BLaER1 (cell line): Measurements from ENCODE around the gene SLC7A11.
A peak's percentile ranks its signal among the peaks of the same experiment; 100 is the strongest.

Source experiments
- H3K27ac ChIP-seq: shearing (Covaris generic); formaldehyde crosslinking; 2 replicates; pipeline ENCODE4 v1.8.1; 2022
- H3K27me3 ChIP-seq: shearing (Covaris generic); formaldehyde crosslinking; 2 replicates; pipeline ENCODE4 v1.8.1; 2022
- H3K36me3 ChIP-seq: shearing (Covaris generic); formaldehyde crosslinking; 2 replicates; pipeline ENCODE4 v1.8.1; 2022
- H3K4me1 ChIP-seq: shearing (Covaris generic); formaldehyde crosslinking; 2 replicates; pipeline ENCODE4 v1.8.1; 2022
- H3K4me2 ChIP-seq: shearing (Covaris generic); formaldehyde crosslinking; 2 replicates; pipeline ENCODE4 v1.8.1; 2022
- H3K4me3 ChIP-seq: shearing (Covaris generic); formaldehyde crosslinking; 2 replicates; pipeline ENCODE4 v1.8.1; 2022
- H3K9ac ChIP-seq: shearing (Covaris generic); formaldehyde crosslinking; 2 replicates; pipeline ENCODE4 v1.8.1; 2022
- H3K9me3 ChIP-seq: shearing (Covaris generic); formaldehyde crosslinking; 2 replicates; pipeline ENCODE4 v1.8.1; 2022
- H4K20me1 ChIP-seq: shearing (Covaris generic); formaldehyde crosslinking; 2 replicates; pipeline ENCODE4 v1.8.1; 2022
- Cebpa-rat ChIP-seq: shearing (Covaris generic); IDR thresholded peaks from 2 replicates; pipeline ENCODE4 v1.8.1; 2022

Gene SLC7A11

GRCh38 chr4:138242076-138242833 lies at the start of gene SLC7A11:
Gene SLC7A11, minus strand, starts transcription at chr4:138242349. Its CDS starts 280 bp downstream, at chr4:138242069.
- no peaks in the 10 kb centered on the region for H3K27me3 ChIP-seq
- peak within 1 kb of the TSS; percentile 82 for H3K4me2 ChIP-seq
- TF ChIP-seq Cebpa-rat: peak; percentile 62; the same call in 1 of the 2 replicates
- peaks cover 21% of the 10 kb centered on the region for H3K4me1 ChIP-seq
- no peaks in the 10 kb centered on the region for H4K20me1 ChIP-seq
- peak within 1 kb of the TSS; percentile 59 for H3K4me3 ChIP-seq
- H3K27ac ChIP-seq: peak within 1 kb of the TSS; percentile 72
- peak within 1 kb of the TSS; percentile 75 for H3K9ac ChIP-seq
- H3K36me3 ChIP-seq: no peaks in the 10 kb centered on the region
- H3K9me3 ChIP-seq: no peaks in the 10 kb centered on the region

DNA sequence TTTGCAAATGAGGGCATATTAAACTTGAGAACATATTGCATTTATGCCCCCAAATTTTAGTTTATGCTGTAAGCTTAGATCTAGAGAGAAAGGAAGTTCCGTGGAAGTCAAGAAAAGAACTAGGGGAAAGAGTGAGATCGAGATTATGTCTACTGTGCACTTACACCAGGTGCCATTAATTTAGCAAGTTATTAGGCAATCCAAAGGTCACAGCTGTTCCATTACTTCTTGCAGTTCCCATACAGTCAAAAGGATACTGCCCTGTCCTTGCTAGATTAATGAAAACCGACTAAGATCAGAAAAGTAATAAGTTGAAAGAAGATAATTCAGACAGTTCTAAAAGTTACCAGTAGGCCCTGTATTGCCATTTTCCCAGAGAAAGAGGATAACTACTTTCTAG lies 49.3 kb upstream of the SLC7A11 start:
- no peaks in the 10 kb centered on the region for H3K9me3 ChIP-seq
- H3K27ac ChIP-seq: no peak overlapping the region
- TF ChIP-seq Cebpa-rat: no peak
- H3K9ac ChIP-seq: no peak overlapping the region
- no peaks in the 10 kb centered on the region for H3K4me1 ChIP-seq
- no peak overlapping the region for H3K4me3 ChIP-seq
- no peaks in the 10 kb centered on the region for H3K27me3 ChIP-seq
- H4K20me1 ChIP-seq: no peaks in the 10 kb centered on the region
- H3K4me2 ChIP-seq: no peak overlapping the region
- no peaks in the 10 kb centered on the region for H3K36me3 ChIP-seq

DNA sequence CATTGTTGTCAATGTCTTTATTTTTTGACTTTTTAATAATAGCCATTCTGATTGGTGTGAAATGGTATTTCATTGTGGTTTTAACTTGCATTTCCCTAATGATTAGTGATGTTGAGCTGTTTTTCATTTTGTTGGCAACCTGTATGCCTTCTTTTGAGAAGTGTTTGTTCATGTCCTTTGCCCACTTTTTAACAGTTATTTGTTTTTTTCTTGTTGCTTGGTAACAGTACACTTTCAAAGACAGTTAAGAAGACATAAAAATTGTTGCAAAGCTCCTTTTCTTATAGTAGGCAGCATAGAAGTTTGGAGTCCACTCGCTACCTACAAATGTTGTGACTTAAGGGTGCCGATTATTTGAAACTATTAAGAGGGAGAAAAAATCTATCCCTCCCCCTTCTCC lies 48.7 kb upstream of the SLC7A11 start:
- no peaks in the 10 kb centered on the region for H3K36me3 ChIP-seq
- H4K20me1 ChIP-seq: no peaks in the 10 kb centered on the region
- TF ChIP-seq Cebpa-rat: no peak
- H3K4me1 ChIP-seq: no peaks in the 10 kb centered on the region
- H3K4me3 ChIP-seq: no peak overlapping the region
- no peak overlapping the region for H3K4me2 ChIP-seq
- no peaks in the 10 kb centered on the region for H3K27me3 ChIP-seq
- H3K9me3 ChIP-seq: no peaks in the 10 kb centered on the region
- no peak overlapping the region for H3K9ac ChIP-seq
- H3K27ac ChIP-seq: no peak overlapping the region

DNA sequence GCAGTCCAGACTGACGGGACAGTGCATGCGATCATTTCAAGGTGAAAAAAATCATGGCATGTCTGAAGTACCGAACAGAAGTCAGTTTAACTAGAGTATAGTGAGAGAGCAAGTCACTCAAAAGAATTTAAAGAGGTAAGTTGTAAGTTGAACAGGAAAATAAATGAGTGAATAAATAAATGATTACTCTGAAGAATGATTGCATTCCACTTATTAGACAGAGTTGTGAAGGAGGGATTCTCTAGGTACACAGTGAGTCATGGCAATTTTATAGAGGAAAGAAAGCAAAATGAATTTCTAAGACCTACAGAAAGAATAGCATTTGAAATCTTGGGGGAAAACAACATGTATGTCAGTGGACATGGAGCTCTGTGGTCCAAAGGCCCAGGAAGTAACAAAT lies 37.1 kb upstream of the SLC7A11 start:
- no peak overlapping the region for H3K27ac ChIP-seq
- no peak for TF ChIP-seq Cebpa-rat
- no peak overlapping the region for H3K9ac ChIP-seq

GRCh38 chr4:138277133-138277532 lies 35.0 kb upstream of the SLC7A11 start:
- no peaks in the 10 kb centered on the region for H3K9me3 ChIP-seq
- H3K4me1 ChIP-seq: no peaks in the 10 kb centered on the region
- no peak overlapping the region for H3K9ac ChIP-seq
- no peak for TF ChIP-seq Cebpa-rat
- H3K4me3 ChIP-seq: no peak overlapping the region
- no peak overlapping the region for H3K4me2 ChIP-seq
- no peak overlapping the region for H3K27ac ChIP-seq
- H3K36me3 ChIP-seq: no peaks in the 10 kb centered on the region
- no peaks in the 10 kb centered on the region for H4K20me1 ChIP-seq
- no peaks in the 10 kb centered on the region for H3K27me3 ChIP-seq

More for the DNA sequence above, 37.1 kb upstream of the SLC7A11 start:
- Histone ChIP-seq H4K20me1 (no peaks in the 10 kb centered on the region), H3K36me3 (no peaks in the 10 kb centered on the region), H3K4me3 (no peak overlapping the region), H3K4me2 (no peak overlapping the region), H3K27me3 (no peaks in the 10 kb centered on the region), H3K4me1 (no peaks in the 10 kb centered on the region), H3K9me3 (no peaks in the 10 kb centered on the region)

- H3K36me3 ChIP-seq: no peaks in the 10 kb centered on the region
- no peaks in the 10 kb centered on the region for H3K9me3 ChIP-seq
- no peak overlapping the region for H3K9ac ChIP-seq
- H3K4me3 ChIP-seq: no peak overlapping the region
- no peaks in the 10 kb centered on the region for H3K27me3 ChIP-seq
- H3K27ac ChIP-seq: no peak overlapping the region
- no peak overlapping the region for H3K4me2 ChIP-seq
- no peak for TF ChIP-seq Cebpa-rat
- H3K4me1 ChIP-seq: no peaks in the 10 kb centered on the region
- no peaks in the 10 kb centered on the region for H4K20me1 ChIP-seq
These were observed 33.9 kb upstream of the SLC7A11 start for GRCh38 chr4:138275963-138276621.

DNA sequence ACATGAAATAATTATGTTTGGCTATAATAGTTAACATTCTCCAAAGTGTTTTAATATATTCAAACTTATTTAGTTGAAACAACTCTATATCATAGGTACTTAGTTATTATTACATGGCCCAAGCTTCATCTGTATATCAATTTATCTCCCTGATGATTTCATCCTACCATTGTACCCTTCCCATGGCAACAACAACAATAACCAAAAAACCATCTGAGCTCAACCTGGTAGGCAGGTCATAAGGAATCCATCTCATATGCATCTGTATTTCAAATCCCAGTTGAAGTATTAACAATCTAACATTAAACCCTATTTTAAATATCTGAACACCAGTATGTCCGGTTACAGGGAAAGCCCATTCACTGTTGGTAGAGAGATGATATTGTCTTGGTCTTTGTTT lies 33.1 kb upstream of the SLC7A11 start:
- no peak overlapping the region for H3K4me2 ChIP-seq
- TF ChIP-seq Cebpa-rat: no peak
- no peaks in the 10 kb centered on the region for H4K20me1 ChIP-seq
- H3K9ac ChIP-seq: no peak overlapping the region
- H3K9me3 ChIP-seq: no peaks in the 10 kb centered on the region
- no peak overlapping the region for H3K4me3 ChIP-seq
- no peaks in the 10 kb centered on the region for H3K4me1 ChIP-seq
- no peaks in the 10 kb centered on the region for H3K36me3 ChIP-seq
- no peaks in the 10 kb centered on the region for H3K27me3 ChIP-seq
- H3K27ac ChIP-seq: no peak overlapping the region

DNA sequence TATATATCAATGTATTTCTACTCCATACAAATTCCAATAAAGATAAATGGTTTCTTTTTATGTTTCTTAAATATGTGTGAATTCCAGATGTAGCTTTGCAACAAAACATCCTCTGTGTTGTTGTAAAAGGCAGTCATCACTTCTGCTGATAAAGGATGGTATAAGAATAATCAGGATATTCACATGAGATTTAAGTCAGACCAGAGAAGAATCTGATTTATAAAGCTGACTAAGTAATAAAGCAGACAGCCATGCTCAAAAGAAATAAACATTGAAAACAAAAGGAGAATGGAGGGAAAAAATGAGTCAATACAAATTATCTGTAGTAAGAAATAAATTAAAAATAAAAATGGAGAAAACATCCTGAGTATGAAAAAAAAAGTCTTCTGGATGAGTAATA lies 27.0 kb upstream of the SLC7A11 start:
- Histone ChIP-seq H4K20me1 (no peaks in the 10 kb centered on the region), H3K4me3 (no peak overlapping the region), H3K27me3 (no peaks in the 10 kb centered on the region), H3K9me3 (no peaks in the 10 kb centered on the region), H3K4me1 (no peaks in the 10 kb centered on the region), H3K4me2 (no peak overlapping the region), H3K27ac (no peak overlapping the region), H3K9ac (no peak overlapping the region), H3K36me3 (no peaks in the 10 kb centered on the region)
- no peak for TF ChIP-seq Cebpa-rat

DNA sequence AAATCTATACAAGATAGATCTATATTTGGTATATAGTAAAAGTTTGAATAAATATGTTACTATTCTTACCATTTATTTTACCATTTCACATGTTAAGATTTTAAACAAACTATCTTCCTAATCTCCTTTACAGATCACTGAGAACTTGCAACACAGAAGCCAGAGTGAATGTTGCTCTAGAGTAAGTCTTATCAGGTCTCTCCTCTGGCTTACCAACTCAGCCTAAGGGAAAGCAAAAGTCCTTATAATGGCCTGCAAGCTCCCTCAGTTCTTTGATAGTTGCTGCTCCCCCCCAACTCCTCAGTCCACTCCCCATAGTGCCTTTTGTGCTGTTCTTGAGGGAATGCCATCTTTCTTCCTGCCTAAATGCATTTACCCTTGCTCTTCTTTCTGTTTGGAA lies 25.7 kb upstream of the SLC7A11 start:
- H4K20me1 ChIP-seq: no peaks in the 10 kb centered on the region
- no peak overlapping the region for H3K9ac ChIP-seq
- no peak overlapping the region for H3K4me2 ChIP-seq
- no peak for TF ChIP-seq Cebpa-rat
- no peaks in the 10 kb centered on the region for H3K4me1 ChIP-seq
- no peaks in the 10 kb centered on the region for H3K27me3 ChIP-seq
- no peak overlapping the region for H3K27ac ChIP-seq
- no peaks in the 10 kb centered on the region for H3K36me3 ChIP-seq
- H3K4me3 ChIP-seq: no peak overlapping the region
- no peaks in the 10 kb centered on the region for H3K9me3 ChIP-seq

DNA sequence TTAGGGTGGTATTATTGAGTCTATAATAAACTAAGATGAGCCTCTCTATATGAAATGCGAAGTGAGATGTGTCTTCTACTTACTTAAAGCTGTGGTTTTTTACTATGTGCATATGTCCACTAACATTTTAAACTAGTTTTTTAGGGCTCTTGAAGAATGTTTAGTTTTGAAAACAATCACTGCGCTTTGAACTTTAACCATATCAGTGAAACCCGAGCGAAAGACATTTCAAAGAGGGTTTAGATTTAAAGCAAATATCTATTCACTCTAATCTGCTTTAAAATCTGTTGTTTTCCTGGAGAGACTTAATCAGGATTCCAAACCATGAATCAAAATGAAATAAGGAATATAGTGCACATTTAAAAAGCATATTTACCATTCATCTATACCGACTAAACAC lies 24.8 kb upstream of the SLC7A11 start:
- Histone ChIP-seq H3K36me3 (no peaks in the 10 kb centered on the region), H3K27ac (no peak overlapping the region), H3K4me1 (no peaks in the 10 kb centered on the region), H3K9me3 (no peaks in the 10 kb centered on the region), H3K4me2 (no peak overlapping the region), H3K9ac (no peak overlapping the region), H3K4me3 (no peak overlapping the region), H3K27me3 (no peaks in the 10 kb centered on the region), H4K20me1 (no peaks in the 10 kb centered on the region)
- no peak for TF ChIP-seq Cebpa-rat
